Measurements from ENCODE around the gene MDH1.

DNA sequence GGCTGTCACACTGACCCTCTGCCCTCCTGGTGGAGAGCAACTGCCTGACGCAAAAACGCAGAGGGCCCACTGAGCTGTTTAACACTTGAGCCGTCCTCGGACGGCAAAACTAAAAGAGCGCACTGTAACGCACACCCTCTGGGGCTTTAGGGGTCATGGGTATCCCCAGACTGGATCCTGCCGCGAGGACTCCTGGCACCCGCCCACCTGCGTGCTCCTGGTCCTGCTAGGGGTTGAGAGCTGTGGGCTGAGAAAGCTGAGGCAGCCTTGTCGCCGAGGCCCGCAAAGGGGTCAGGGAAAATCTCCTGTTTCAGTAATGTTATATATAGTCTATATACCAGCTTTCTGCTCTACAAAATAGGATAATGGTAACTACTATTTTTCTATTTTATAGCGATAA is 39.1 kb downstream of the MDH1 start:
- TF ChIP-seq, protein P1, sequence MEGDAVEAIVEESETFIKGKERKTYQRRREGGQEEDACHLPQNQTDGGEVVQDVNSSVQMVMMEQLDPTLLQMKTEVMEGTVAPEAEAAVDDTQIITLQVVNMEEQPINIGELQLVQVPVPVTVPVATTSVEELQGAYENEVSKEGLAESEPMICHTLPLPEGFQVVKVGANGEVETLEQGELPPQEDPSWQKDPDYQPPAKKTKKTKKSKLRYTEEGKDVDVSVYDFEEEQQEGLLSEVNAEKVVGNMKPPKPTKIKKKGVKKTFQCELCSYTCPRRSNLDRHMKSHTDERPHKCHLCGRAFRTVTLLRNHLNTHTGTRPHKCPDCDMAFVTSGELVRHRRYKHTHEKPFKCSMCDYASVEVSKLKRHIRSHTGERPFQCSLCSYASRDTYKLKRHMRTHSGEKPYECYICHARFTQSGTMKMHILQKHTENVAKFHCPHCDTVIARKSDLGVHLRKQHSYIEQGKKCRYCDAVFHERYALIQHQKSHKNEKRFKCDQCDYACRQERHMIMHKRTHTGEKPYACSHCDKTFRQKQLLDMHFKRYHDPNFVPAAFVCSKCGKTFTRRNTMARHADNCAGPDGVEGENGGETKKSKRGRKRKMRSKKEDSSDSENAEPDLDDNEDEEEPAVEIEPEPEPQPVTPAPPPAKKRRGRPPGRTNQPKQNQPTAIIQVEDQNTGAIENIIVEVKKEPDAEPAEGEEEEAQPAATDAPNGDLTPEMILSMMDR (IDR thresholded peaks at IDR 0.05): no peak
- TF ChIP-seq ZFX (IDR thresholded peaks at IDR 0.05; ENCODE audit: borderline replicate concordance): no peak

Measured in 22Rv1 (cell line).